Parathyroid adenoma (tissue), 2 donors: ENCODE results near the gene PHKG1.
A peak's percentile ranks its signal among the peaks of the same experiment; 100 is the strongest.
"Not testable (repeated sequence)": the region's sequence is repeated elsewhere in the genome, so short reads cannot be mapped to it uniquely, and the experiment has no call there.

Source experiments
- H2AFZ ChIP-seq: fragments of 300-600 bp; sonication (generic); one replicate; pipeline ENCODE4 v1.7.0; 2017; ENCODE audit warnings: antibody characterized with exemption, mild to moderate bottlenecking
- H3K27ac ChIP-seq: fragments of 300-600 bp; sonication (generic); one replicate; pipeline ENCODE4 v1.7.0; 2017
- H3K27me3 ChIP-seq: fragments of 300-600 bp; sonication (generic); one replicate; pipeline ENCODE4 v1.7.0; 2017; ENCODE audit warnings: low read length; ENCODE audit not compliant: control insufficient read depth, insufficient read depth
- H3K36me3 ChIP-seq: fragments of 300-600 bp; sonication (generic); one replicate; pipeline ENCODE4 v1.7.0; 2017; ENCODE audit warnings: low read length; ENCODE audit not compliant: control insufficient read depth, insufficient read depth
- H3K4me1 ChIP-seq: fragments of 300-600 bp; sonication (generic); one replicate; pipeline ENCODE4 v1.7.0; 2017; ENCODE audit warnings: control low read depth
- H3K4me2 ChIP-seq: fragments of 300-600 bp; sonication (generic); one replicate; pipeline ENCODE4 v1.7.0; 2017; ENCODE audit warnings: low read length
- H3K4me3 ChIP-seq: fragments of 300-600 bp; sonication (generic); one replicate; pipeline ENCODE4 v1.7.0; 2017; ENCODE audit warnings: low read depth, low read length
- H3K79me2 ChIP-seq: fragments of 300-600 bp; sonication (generic); one replicate; pipeline ENCODE4 v1.7.0; 2017; ENCODE audit warnings: control low read depth
- H3K9ac ChIP-seq: fragments of 300-600 bp; sonication (generic); one replicate; pipeline ENCODE4 v1.7.0; 2017; ENCODE audit warnings: mild to moderate bottlenecking
- H3K9me3 ChIP-seq: fragments of 300-600 bp; sonication (generic); one replicate; pipeline ENCODE4 v1.7.0; 2017; ENCODE audit warnings: low read length; ENCODE audit not compliant: control insufficient read depth
- CTCF ChIP-seq: fragments of 300-600 bp; sonication (generic); IDR thresholded peaks from one replicate; pipeline ENCODE4 v1.7.0; 2017; ENCODE audit warnings: antibody characterized with exemption, mild to moderate bottlenecking
- donor health status: primary hyperparathyroidism.

The PHKG1 gene

GRCh38 chr7:56083150-56083785 is 9.5 kb downstream of the PHKG1 start:
- no peaks in the 10 kb centered on the region for H3K9me3 ChIP-seq
- no peaks in the 10 kb centered on the region for H3K79me2 ChIP-seq
- no peak for TF ChIP-seq CTCF
- no peaks in the 10 kb centered on the region for H3K36me3 ChIP-seq
- H3K9ac ChIP-seq: no peak overlapping the region
- H3K4me1 ChIP-seq: no peaks in the 10 kb centered on the region
- H3K27me3 ChIP-seq: no peaks in the 10 kb centered on the region
- no peak overlapping the region for H3K4me3 ChIP-seq
- H3K27ac ChIP-seq: no peak overlapping the region
- H3K4me2 ChIP-seq: no peak overlapping the region
- H2AFZ ChIP-seq: no peak overlapping the region

GRCh38 chr7:56081626-56082340 is 11.0 kb downstream of the PHKG1 start:
- Histone ChIP-seq H3K4me3 (no peak overlapping the region), H3K27ac (no peak overlapping the region), H3K79me2 (no peaks in the 10 kb centered on the region), H3K36me3 (no peaks in the 10 kb centered on the region), H3K27me3 (no peaks in the 10 kb centered on the region), H3K4me1 (no peaks in the 10 kb centered on the region), H2AFZ (no peak overlapping the region), H3K9me3 (no peaks in the 10 kb centered on the region), H3K4me2 (no peak overlapping the region), H3K9ac (no peak overlapping the region)
- no peak for TF ChIP-seq CTCF

- H3K79me2 ChIP-seq, H3K4me3 ChIP-seq, H3K27ac ChIP-seq, H3K36me3 ChIP-seq, H3K27me3 ChIP-seq, H3K4me1 ChIP-seq, H3K4me2 ChIP-seq, H3K9ac ChIP-seq, H3K9me3 ChIP-seq, H2AFZ ChIP-seq: not testable (repeated sequence)
These were observed 11.9 kb downstream of the PHKG1 start for GRCh38 chr7:56080726-56081435.

GRCh38 chr7:56079450-56080185 is 13.1 kb downstream of the PHKG1 start:
- Histone ChIP-seq H3K79me2 (no peaks in the 10 kb centered on the region), H3K9ac (no peak overlapping the region), H3K4me1 (no peaks in the 10 kb centered on the region), H3K9me3 (no peaks in the 10 kb centered on the region), H3K4me3 (no peak overlapping the region), H3K4me2 (no peak overlapping the region), H2AFZ (no peak overlapping the region), H3K36me3 (no peaks in the 10 kb centered on the region), H3K27ac (peak overlapping the region; percentile 26), H3K27me3 (no peaks in the 10 kb centered on the region)
- peak; percentile 65 for TF ChIP-seq CTCF

- no peaks in the 10 kb centered on the region for H3K79me2 ChIP-seq
- H3K4me1 ChIP-seq: peaks cover 5% of the 10 kb centered on the region
- no peaks in the 10 kb centered on the region for H3K27me3 ChIP-seq
- H3K9ac ChIP-seq: no peak overlapping the region
- H3K27ac ChIP-seq: no peak overlapping the region
- TF ChIP-seq CTCF: no peak
- no peak overlapping the region for H3K4me2 ChIP-seq
- H3K36me3 ChIP-seq: no peaks in the 10 kb centered on the region
- no peak overlapping the region for H2AFZ ChIP-seq
- no peaks in the 10 kb centered on the region for H3K9me3 ChIP-seq
- no peak overlapping the region for H3K4me3 ChIP-seq
These were observed 14.6 kb downstream of the PHKG1 start for GRCh38 chr7:56078196-56078595.
